Psoas muscle (tissue), 8 donors: ENCODE measurements around the gene NEK6. TPM values are rescaled to one million over a fixed set of nuclear protein-coding genes. Genes with fewer than 3 reads are reported as not detected.

Experiments used
- ATAC-seq, 4 donors: fragments of 200-7000 bp; cut with Tn5 transposase; one replicate each; pipeline ENCODE4 v1.9.1; 2020; ENCODE audit warnings: moderate library complexity in 3 of 4, mild to moderate bottlenecking in 2 of 4
- DNase-seq, 2 donors: peaks; one replicate each; pipeline ENCODE4 v3.0.0-alpha.2; 2020
- H3K27ac ChIP-seq: fragments of 200-600 bp; one replicate; pipeline ENCODE4 v1.8.0; 2022
- H3K27me3 ChIP-seq, 3 donors: fragments of 200-600 bp in 1 of 3; one replicate each; pipeline versions ENCODE4 v1.6.1 to v1.8.0; 2013 to 2022; ENCODE audit warnings: low read length in 2 of 3, mild to moderate bottlenecking in 2 of 3, moderate library complexity in 1 of 3; ENCODE audit not compliant: insufficient read depth in 3 of 3
- H3K36me3 ChIP-seq, 2 donors: fragments of 200-600 bp in 1 of 2; one replicate each; pipeline versions ENCODE4 v1.6.1 to v1.8.0; 2013 to 2022; ENCODE audit warnings: low read depth in 1 of 2, mild to moderate bottlenecking in 1 of 2, moderate library complexity in 1 of 2; ENCODE audit not compliant: insufficient read depth in 1 of 2
- H3K4me1 ChIP-seq: fragments of 200-600 bp; one replicate; pipeline ENCODE4 v1.8.0; 2022
- H3K4me3 ChIP-seq: fragments of 200-600 bp; one replicate; pipeline ENCODE4 v1.8.0; 2022; ENCODE audit warnings: mild to moderate bottlenecking
- H3K9me3 ChIP-seq: fragments of 200-600 bp; one replicate; pipeline ENCODE4 v1.8.0; 2022
- CTCF ChIP-seq: fragments of 200-600 bp; IDR thresholded peaks from one replicate; pipeline ENCODE4 v1.8.0; 2022; ENCODE audit warnings: antibody characterized with exemption
- WGBS, 3 donors: extraction: QIAGEN DNeasy Blood & Tissue Kit; methylation state at CpG; one replicate each; pipeline versions ENCODE4 v1.1.6 to v1.1.7; 2013; 5-methylcytosine and 5-hydroxymethylcytosine counted together
- intact Hi-C, 2 donors: fragments of 100-400 bp; cut with DNase I; formaldehyde crosslinking; loops; one replicate each; pipeline versions ENCODE4 v1.11.0 to v1.14.2; 2022
- polyA plus RNA-seq, 3 donors: library from polyadenylated mRNA; stranded (reverse); fragments of 200-250 nt; gene quantifications; one replicate each; pipeline ENCODE4 v1.2.3, GENCODE V29; 2013
- total RNA-seq, 4 donors: library from RNA; stranded (reverse); fragmentation: NEBNext Ultra II Directional in 2 of 4; extraction: Animal tissue kit (Norgen Biotek cat#: 25700) in 2 of 4; gene quantifications; one replicate each; pipeline versions ENCODE4 v1.2.1 to v1.2.4, GENCODE V29; 2021 to 2023
- donor health status: healthy with polysubstance abuse.
- donor health status: DM: no; HTN: no; CAD: no; lungs with moderate emphysema.
- donor health status: Bipolar disorder and iron deficiency.
- donor health status: healthy.
- donor health status: DM: yes; HTN: yes; CAD: no.
- donor health status: DM: no; HTN: no; CAD: no.
- donor health status: DM: no; HTN: no; CAD: no.
- donor health status: DM: yes; HTN: yes; CAD: no.

NEK6 gene
- total and polyA plus RNA-seq, 7 donors, result 2.0 to 16.0 (median 5.3) TPM

DNA sequence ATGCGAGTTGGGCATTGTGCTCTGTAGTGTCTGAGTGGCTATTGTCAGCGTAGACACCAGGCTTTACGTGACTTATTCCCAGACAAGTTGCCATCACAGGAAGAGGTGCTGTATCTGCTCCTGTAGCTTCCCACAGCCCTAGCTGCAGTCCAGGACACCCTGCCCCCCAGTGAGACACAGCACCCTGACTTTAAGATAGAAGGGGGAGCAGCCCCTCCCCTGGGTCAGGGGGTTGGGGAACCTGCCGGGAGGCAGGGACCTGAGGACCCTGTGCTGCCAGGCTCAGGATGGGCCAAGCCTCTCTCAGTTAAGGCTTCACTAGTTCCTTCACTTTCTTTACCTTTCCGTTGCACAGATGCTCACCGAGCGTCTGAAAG lies 75.4 kb downstream of the NEK6 start:
- Histone ChIP-seq H3K36me3 (peaks cover 0 to 30% of the 10 kb centered on the region in 2 donors), H3K9me3 (peaks cover 7% of the 10 kb centered on the region), H3K27ac (no peak overlapping the region), H3K27me3 (no peaks in the 10 kb centered on the region), H3K4me3 (no peak overlapping the region), H3K4me1 (no peaks in the 10 kb centered on the region)
- intact Hi-C loops, result no loop called here
- TF ChIP-seq CTCF, result no peak
- no peak for DNase-seq
- ATAC-seq, result no peak
- WGBS, 3 donors, result 89 to 93% (median 90%) methylated on average over 7 of the region's 7 CpGs

GRCh38 chr9:124334568-124335319 lies 77.0 kb downstream of the NEK6 start:
- Histone ChIP-seq H3K9me3 (peaks cover 7% of the 10 kb centered on the region), H3K27me3 (no peaks in the 10 kb centered on the region), H3K4me1 (no peaks in the 10 kb centered on the region), H3K36me3 (peaks cover 0 to 20% of the 10 kb centered on the region in 2 donors), H3K4me3 (no peak overlapping the region), H3K27ac (no peak overlapping the region)
- TF ChIP-seq CTCF, result no peak
- DNase-seq, result no peak
- intact Hi-C loops, result no loop called here
- 89 to 90% (median 89%) methylated on average over 15 of the region's 15 CpGs for WGBS, 3 donors
- no peak for ATAC-seq

DNA sequence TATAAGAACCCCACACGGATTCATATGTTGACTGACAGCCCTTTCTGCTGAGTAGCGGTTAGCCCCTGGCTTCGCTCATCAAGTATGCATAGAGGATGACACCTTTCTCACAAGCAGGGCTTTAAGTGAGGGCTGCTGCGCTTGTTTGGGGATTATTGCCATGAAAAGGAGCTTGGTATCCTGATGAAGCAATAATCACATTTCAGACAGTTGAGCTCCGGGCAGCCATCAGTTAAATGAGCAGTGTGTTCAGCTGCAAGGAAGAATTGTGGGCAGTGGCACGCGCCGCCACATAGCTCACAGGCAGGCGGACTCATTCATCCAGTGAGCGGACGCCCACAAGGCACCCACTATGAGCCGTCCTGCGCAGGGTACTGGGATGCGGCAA lies 77.6 kb downstream of the NEK6 start:
- no peak overlapping the region for H3K4me3 ChIP-seq
- DNase-seq (no peak), ATAC-seq (no peak)
- TF ChIP-seq CTCF, result no peak
- no peak overlapping the region for H3K27ac ChIP-seq
- peaks cover 0 to 16% of the 10 kb centered on the region in 2 donors for H3K36me3 ChIP-seq
- no peaks in the 10 kb centered on the region for H3K27me3 ChIP-seq
- intact Hi-C loops, result no loop called here
- 88 to 89% (median 89%) methylated on average over 14 of the region's 14 CpGs for WGBS, 3 donors
- no peaks in the 10 kb centered on the region for H3K4me1 ChIP-seq
- peaks cover 7% of the 10 kb centered on the region for H3K9me3 ChIP-seq

DNA sequence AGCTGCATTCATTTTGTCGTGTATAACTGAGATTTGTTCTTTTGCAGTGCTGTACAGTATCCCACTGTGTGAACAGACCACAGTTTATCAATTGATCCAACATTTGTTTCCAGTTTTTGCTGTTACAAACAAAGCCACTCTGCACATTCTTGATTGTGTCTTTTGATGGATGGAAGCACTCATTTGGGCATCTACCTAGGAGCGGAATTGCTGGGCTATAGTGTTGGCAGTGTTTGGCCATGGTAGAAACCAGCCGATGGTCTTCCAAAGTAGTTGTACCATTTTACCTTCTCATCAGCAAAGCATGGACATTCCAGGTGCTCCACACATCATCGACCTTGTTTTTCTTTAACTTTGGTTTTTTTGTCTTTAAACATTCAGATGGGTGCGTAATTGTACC lies 79.8 kb downstream of the NEK6 start:
- H3K36me3 ChIP-seq, result peaks cover 0 to 9% of the 10 kb centered on the region in 2 donors

More for the DNA sequence above, 79.8 kb downstream of the NEK6 start:
- no peak for TF ChIP-seq CTCF
- intact Hi-C loops, result no loop called here
- no peak overlapping the region for H3K4me3 ChIP-seq
- no peak overlapping the region for H3K27ac ChIP-seq
- 99% methylated on average over 5 of the region's 5 CpGs for WGBS, 3 donors
- peaks cover 9% of the 10 kb centered on the region for H3K4me1 ChIP-seq
- ATAC-seq (no peak), DNase-seq (no peak)
- peaks cover 7% of the 10 kb centered on the region for H3K9me3 ChIP-seq
- H3K27me3 ChIP-seq, result no peaks in the 10 kb centered on the region
